Fibroblast of mammary gland (primary cell): ENCODE measurements around the gene ZNF106.

Experiments used
- DNase-seq: peaks from one replicate; pipeline ENCODE4 v3.0.0-alpha.2; 2010; ENCODE audit warnings: low read depth
- H3K4me3 ChIP-seq: 2 replicates; pipeline ENCODE4 v1.5.1; 2011; ENCODE audit warnings: low read depth, mild to moderate bottlenecking, low read length, moderate library complexity; ENCODE audit not compliant: control insufficient read depth
- CTCF ChIP-seq: conservative IDR thresholded peaks from 2 replicates; pipeline ENCODE4 v1.5.1; 2011; ENCODE audit warnings: low read depth, low read length, inconsistent platforms; ENCODE audit not compliant: control insufficient read depth, insufficient read depth

The ZNF106 gene

GRCh38 chr15:42385980-42386700, 104.8 kb downstream of the ZNF106 start:
- H3K4me3 ChIP-seq: no peak overlapping the region
- DNase-seq: no peak
- no peak for TF ChIP-seq CTCF

GRCh38 chr15:42385206-42385979, 105.5 kb downstream of the ZNF106 start:
- DNase-seq: peak; percentile 59
- no peak overlapping the region for H3K4me3 ChIP-seq
- peak; percentile 89 for TF ChIP-seq CTCF

GRCh38 chr15:42384597-42384996, 106.3 kb downstream of the ZNF106 start:
- no peak overlapping the region for H3K4me3 ChIP-seq

GRCh38 chr15:42378011-42378410, 112.9 kb downstream of the ZNF106 start:
- H3K4me3 ChIP-seq: no peak overlapping the region
- DNase-seq: no peak
- TF ChIP-seq CTCF: no peak

More at GRCh38 chr15:42384597-42384996, 106.3 kb downstream of the ZNF106 start:
- no peak for TF ChIP-seq CTCF
- no peak for DNase-seq

GRCh38 chr15:42375941-42376340, 115.0 kb downstream of the ZNF106 start:
- no peak for TF ChIP-seq CTCF
- no peak for DNase-seq
- no peak overlapping the region for H3K4me3 ChIP-seq

GRCh38 chr15:42375252-42375651, 115.7 kb downstream of the ZNF106 start:
- no peak for DNase-seq
- H3K4me3 ChIP-seq: no peak overlapping the region
- no peak for TF ChIP-seq CTCF
